GM19351 (cell line): ENCODE measurements around the gene TEP1.
"Not testable (repeated sequence)": the region's sequence is repeated elsewhere in the genome, so short reads cannot be mapped to it uniquely, and the experiment has no call there.

Experiments used
- ATAC-seq: cut with Tn5 transposase; IDR thresholded peaks from one replicate; pipeline ENCODE4 v1.9.1; 2021; ENCODE audit warnings: mild to moderate bottlenecking, moderate library complexity; ENCODE audit not compliant: unreplicated experiment

The TEP1 gene

GRCh38 chr14:20412876-20413743, at the start of gene TEP1:
Gene TEP1, minus strand, starts transcription at chr14:20413501. Its CDS starts 5,062 bp downstream, at chr14:20408439.
- peak; percentile 64 for ATAC-seq

- peak; percentile 91 for ATAC-seq
Observed at GRCh38 chr14:20461225-20462141, 48.2 kb upstream of the TEP1 start, which contains the start of gene PIP4P1. Gene PIP4P1, minus strand, starts transcription at chr14:20461434. Its CDS starts 109 bp downstream, at chr14:20461325.

GRCh38 chr14:20460458-20461224, 47.3 kb upstream of the TEP1 start:
- peak; percentile 4 for ATAC-seq

- ATAC-seq, result no peak
Observed at GRCh38 chr14:20458031-20458789, 44.9 kb upstream of the TEP1 start.

- ATAC-seq, result no peak
Observed at GRCh38 chr14:20456971-20457370, 43.7 kb upstream of the TEP1 start.

- peak; percentile 50 for ATAC-seq
Observed at GRCh38 chr14:20455355-20456300, 42.3 kb upstream of the TEP1 start.

GRCh38 chr14:20454516-20455354, 41.4 kb upstream of the TEP1 start, which contains the start of the genes APEX1 and OSGEP:
Gene APEX1, plus strand, starts transcription at chr14:20455226. Its CDS starts 420 bp downstream, at chr14:20455646.
Gene OSGEP, minus strand, starts transcription at chr14:20454812. Its CDS starts 129 bp downstream, at chr14:20454683.
- peak; percentile 82 for ATAC-seq

- ATAC-seq, result not testable (repeated sequence)
Observed at GRCh38 chr14:20452831-20453230, 39.5 kb upstream of the TEP1 start.

- no peak for ATAC-seq
Observed at GRCh38 chr14:20446889-20447288, 33.6 kb upstream of the TEP1 start.

- ATAC-seq, result not testable (repeated sequence)
Observed at GRCh38 chr14:20443650-20444049, 30.3 kb upstream of the TEP1 start.

GRCh38 chr14:20441461-20441860, 28.2 kb upstream of the TEP1 start:
- ATAC-seq, result no peak

- no peak for ATAC-seq
Observed at GRCh38 chr14:20440882-20441281, 27.6 kb upstream of the TEP1 start.

GRCh38 chr14:20440465-20440864, 27.2 kb upstream of the TEP1 start:
- no peak for ATAC-seq

- ATAC-seq, result no peak
Observed at GRCh38 chr14:20438664-20439063, 25.4 kb upstream of the TEP1 start.

- ATAC-seq, result no peak
Observed at GRCh38 chr14:20436363-20436755, 23.1 kb upstream of the TEP1 start.

GRCh38 chr14:20435582-20436362, 22.5 kb upstream of the TEP1 start, which contains the start of gene KLHL33:
Gene KLHL33, minus strand, starts transcription at chr14:20436166. Its CDS starts 355 bp downstream, at chr14:20435811.
- ATAC-seq, result no peak
